HG03575 (cell line): Measurements from ENCODE around the gene MED26.

ENCODE experiments used
- ATAC-seq: cut with Tn5 transposase; IDR thresholded peaks from one replicate; pipeline ENCODE4 v1.9.1; 2021; ENCODE audit not compliant: unreplicated experiment, insufficient number of reproducible peaks, low FRiP score; ENCODE audit errors: extremely low read depth

MED26 gene

GRCh38 chr19:16529466-16530144, 98.4 kb downstream of the MED26 start:
- no peak for ATAC-seq

- ATAC-seq: no peak
Observed at GRCh38 chr19:16527971-16528521, 100.0 kb downstream of the MED26 start.

- ATAC-seq: no peak
Observed at GRCh38 chr19:16527334-16527935, 100.6 kb downstream of the MED26 start.

- ATAC-seq: no peak
Observed at GRCh38 chr19:16525751-16526481, 102.1 kb downstream of the MED26 start.

- no peak for ATAC-seq
Observed at GRCh38 chr19:16524991-16525734, 102.8 kb downstream of the MED26 start.
